Adrenal gland (tissue), 5 donors: ENCODE data around the gene STN1.

Experiments used
- POLR2A ChIP-seq, 2 donors: fragments of 450-650 bp; IDR thresholded peaks; one replicate each; pipeline ENCODE4 v1.6.1; 2017; ENCODE audit warnings: antibody characterized with exemption in 2 of 2, mild to moderate bottlenecking in 2 of 2, moderate library complexity in 1 of 2
- TF ChIP-seq, protein P1 (sequence below), 6 experiments: fragments of 450-650 bp in 4 of 6; fragments of 200-600 bp in 2 of 6; sonication (generic) in 1 of 6; IDR thresholded peaks; 1 replicate in 5 of 6; 2 replicates in 1 of 6; pipeline versions ENCODE4 v1.5.1 to v1.8.0; 2016 to 2021; ENCODE audit warnings: antibody characterized with exemption in 6 of 6, mild to moderate bottlenecking in 2 of 6, moderate library complexity in 1 of 6
- donor health status: DM: no; HTN: no; CAD: no.

DNA sequence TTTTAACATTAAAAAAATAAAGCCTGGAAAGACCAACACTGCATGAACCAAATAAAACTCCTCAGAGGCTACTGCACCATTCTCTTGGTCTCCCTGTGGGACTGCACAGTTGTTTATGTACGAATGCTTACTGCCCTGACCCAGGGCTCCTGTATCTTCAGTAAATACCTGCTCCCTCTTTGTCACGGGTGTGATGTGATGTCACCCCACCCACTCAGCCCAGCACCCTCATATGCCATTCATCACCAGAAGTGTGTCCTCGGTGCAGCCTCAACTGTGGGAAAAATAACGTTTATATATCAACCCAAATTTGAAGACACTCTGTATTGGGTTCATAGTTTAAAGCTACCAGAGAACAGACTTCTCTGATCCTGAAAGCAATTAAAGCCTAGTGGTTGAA, 48.6 kb downstream of the STN1 start:
- TF ChIP-seq, protein P1, sequence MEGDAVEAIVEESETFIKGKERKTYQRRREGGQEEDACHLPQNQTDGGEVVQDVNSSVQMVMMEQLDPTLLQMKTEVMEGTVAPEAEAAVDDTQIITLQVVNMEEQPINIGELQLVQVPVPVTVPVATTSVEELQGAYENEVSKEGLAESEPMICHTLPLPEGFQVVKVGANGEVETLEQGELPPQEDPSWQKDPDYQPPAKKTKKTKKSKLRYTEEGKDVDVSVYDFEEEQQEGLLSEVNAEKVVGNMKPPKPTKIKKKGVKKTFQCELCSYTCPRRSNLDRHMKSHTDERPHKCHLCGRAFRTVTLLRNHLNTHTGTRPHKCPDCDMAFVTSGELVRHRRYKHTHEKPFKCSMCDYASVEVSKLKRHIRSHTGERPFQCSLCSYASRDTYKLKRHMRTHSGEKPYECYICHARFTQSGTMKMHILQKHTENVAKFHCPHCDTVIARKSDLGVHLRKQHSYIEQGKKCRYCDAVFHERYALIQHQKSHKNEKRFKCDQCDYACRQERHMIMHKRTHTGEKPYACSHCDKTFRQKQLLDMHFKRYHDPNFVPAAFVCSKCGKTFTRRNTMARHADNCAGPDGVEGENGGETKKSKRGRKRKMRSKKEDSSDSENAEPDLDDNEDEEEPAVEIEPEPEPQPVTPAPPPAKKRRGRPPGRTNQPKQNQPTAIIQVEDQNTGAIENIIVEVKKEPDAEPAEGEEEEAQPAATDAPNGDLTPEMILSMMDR (IDR thresholded peaks at IDR 0.05): no peak
- TF ChIP-seq POLR2A (IDR thresholded peaks at IDR 0.05): no peak
